NCI-H2107 (cell line): ENCODE measurements around the gene STAB2.
"Not testable (repeated sequence)": the region's sequence is repeated elsewhere in the genome, so short reads cannot be mapped to it uniquely, and the experiment has no call there.

Source experiments
- DNase-seq: peaks from one replicate; lab custom pipeline; 2025; lab: John Stamatoyannopoulos, UW

STAB2 gene

DNA sequence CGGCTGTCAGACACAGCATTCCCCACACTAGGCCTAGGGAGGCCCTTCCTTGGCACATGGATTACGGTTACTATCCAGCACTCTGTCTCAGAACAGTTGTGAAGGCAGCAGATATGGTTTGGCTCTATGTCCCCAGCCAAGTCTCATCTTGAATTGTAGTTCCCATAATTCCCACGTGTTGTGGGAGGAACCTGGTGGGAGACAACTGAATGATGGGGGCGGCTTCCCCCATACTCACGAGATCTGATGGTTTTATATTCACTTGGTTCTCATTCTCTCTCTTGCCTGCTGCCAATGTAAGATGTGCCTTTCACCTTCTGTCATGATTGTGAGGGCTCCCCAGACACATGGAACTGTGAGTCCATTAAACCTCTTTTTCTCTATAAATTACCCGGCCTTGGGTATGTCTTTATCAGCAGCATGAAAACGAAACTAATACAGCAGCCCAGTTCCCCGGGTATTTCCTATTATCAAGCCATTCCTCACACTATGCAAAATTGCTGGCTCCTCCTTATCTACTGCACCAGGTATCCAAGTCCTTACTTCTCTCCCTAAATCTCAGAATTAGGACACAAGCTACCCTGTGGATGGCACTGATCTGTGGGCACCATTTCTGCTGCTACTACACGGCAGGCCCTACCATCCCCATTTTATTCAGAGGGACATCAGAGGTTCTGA lies 220.6 kb downstream of the STAB2 start:
- no peak for DNase-seq

DNA sequence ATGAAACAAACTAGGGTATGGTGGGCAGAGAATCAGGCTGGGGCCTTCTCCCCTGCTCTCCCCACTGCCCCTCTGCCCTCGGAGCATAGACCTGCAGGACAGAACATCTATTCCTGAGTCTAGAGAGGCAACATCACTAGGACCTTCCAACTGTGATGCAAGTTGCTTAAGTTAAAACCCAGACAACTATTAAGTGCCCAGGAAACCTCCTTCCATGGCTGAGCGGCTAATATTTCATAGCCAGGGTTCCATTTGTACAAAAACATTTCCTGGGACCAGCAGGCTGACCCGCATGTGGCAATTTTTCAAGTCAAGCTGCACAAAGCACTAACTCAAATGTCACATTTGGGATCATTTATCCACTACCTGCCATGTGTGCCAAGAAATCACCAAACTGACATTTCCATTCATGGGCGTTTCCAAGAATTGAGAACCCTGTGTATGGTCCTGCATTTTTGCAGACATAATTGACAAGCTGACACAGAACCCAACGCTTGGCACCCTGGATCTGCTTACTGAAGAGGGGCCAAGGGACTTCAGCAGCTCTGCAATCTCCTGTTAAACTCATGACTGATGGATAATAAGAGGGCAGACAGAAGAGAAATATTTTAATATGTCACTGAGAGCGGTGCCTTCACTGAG lies 221.3 kb downstream of the STAB2 start:
- DNase-seq: no peak

DNA sequence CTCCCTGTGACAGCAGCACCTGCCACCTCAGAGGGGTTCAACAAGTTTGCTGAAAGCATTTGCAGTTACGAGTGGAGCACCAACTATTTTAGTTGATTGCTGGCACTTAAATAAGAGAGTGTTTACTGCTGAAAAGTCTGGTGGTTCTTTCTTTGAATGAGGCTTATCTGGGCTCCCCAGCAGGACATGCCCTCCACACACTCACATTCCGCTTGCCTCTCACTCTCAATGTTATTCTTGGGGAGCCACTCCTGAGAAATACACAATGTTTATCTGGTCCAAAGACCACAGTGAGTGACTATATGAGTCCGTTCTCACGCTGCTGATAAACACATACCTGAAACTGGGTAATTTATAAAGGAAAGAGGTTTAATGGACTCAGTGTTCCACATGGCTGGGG lies 222.1 kb downstream of the STAB2 start:
- DNase-seq: no peak

DNA sequence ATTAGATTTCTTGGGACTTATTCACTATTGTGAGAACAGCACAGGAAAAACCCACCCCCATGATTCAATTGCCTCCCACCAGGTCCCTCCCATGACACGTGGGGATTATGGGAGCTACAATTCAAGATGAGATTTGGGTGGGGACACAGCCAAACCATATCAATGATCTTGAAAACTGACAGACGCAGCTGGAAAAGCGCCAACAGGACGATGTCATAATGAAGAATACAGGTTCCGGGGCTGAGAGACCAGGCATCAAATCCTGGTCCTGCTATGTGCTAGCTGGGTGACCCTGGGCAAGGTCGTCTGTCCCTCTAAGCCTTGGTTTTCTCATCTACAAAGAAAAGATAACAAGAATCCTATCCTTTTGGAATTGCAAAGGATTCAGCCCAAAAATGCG lies 222.6 kb downstream of the STAB2 start:
- DNase-seq: not testable (repeated sequence)

DNA sequence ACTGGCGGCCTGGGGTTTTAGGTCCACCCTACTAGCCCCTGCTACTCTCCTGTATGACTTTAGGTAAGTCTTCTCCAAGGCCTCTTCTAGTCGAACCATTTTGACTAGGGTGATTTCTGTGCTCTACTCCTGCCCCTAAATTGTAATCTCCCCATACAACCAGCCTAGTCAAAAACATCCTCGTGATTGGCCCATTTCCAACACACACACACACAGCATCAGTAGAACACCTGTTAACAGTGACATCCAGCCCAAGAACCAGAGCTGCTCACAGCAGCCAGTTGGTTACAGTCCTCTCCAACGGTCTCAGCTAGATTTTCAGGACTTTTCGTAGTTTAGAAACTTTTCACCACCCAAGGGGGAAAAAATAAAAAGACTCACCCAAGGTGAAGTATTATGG lies 223.0 kb downstream of the STAB2 start:
- DNase-seq: no peak

DNA sequence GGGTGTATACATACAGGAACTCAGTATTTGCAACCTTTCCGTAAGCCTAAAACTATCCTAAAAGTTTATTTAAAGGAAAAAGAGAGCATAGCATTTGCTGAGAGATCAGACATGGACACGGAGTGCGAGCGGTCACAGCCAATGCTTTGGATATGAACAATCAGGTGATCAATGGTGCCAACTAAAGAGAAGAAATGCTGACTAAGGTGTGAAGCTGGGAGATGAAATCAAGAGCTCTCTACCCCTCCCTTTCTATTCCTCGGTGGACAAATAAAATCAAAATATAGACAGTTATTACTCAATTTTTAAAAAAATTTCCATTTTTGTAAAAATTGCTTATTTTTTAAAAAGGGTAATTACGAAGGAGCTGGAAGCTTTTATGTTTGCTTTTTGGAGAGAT lies 224.7 kb downstream of the STAB2 start:
- DNase-seq: no peak

DNA sequence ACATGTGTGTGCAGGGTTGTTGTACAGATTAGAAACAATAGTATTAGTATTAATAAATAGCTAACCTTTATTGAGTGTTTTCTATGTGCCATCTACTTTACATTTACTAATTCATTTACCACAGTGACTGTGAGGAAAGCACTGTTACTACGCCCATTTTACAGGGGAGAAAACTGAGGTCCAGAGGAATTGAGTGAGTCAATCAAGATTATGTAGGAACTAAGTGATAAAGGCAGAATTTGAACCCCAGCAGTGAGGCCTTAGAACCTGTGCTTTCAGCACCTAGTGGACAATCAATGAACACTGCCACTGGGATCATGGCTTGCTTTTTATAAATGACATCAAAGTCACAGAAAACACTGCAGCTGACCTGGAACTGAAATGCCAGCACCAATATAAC lies 225.7 kb downstream of the STAB2 start:
- no peak for DNase-seq

DNA sequence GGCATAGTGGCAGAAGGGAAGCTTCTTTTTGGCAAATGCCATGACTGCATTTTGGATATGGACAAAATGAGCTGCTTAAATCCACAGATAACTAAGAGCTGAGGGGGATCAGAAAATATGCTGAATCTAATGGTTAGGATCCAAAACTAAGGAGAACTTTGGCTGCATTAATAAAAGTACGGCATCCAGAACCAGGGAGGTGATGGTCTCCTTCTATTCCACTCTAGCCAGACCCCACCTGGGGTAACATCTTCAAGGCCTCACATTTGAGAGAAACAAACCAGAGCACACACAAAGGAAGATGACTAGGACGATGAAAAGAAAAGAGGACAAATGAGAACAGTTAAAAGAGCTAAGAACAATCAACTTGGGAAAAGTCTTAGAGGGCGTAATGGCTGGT lies 226.4 kb downstream of the STAB2 start:
- no peak for DNase-seq

DNA sequence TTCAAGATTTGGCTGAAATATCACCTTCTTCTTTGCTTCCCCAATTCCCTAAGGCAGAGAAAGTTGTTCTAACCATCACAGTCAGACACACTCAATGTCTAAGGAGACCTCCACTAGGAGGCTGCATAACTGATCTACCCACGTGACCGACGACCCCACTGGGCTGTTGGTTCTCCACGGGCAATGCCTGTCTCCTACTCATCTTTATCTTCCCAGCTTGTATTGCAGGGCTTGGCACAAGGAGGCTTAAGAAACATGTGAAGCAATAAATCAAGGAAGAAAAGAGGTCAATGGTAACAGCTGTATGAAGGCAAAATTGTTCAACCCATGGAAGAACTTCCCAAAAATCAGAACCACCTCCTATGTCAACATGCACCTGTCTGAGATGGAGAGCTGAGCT lies 226.9 kb downstream of the STAB2 start:
- no peak for DNase-seq

DNA sequence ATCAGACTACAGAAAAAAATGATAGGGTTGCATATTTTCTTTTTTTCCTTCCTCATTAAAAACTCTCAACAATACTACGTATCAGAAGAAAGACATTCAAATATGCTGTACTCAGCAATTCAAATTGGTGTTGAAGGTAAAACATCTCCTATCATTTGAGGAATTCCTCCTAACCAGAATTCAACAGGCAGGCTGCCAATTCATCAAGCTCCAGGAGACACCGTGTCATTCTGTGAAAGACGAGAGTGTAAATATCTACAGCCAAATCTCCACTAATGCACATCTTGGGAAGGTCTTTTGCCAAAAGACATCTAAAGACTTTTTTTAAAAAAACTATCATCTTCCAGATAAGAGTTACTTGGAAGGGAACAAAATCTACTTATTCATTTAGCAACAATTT lies 227.4 kb downstream of the STAB2 start:
- DNase-seq: no peak
